ENCODE results near the gene NHLRC2.
A peak's percentile ranks its signal among the peaks of the same experiment; 100 is the strongest.

NHLRC2 gene

GRCh38 chr10:113911113-113911512 lies 56.7 kb downstream of the NHLRC2 start:
- no peak for DNase-seq (ENCODE audit: low spot score)

GRCh38 chr10:113911839-113912238 lies 57.4 kb downstream of the NHLRC2 start:
- DNase-seq (ENCODE audit: low spot score), result no peak

- DNase-seq (ENCODE audit: low spot score), result no peak
Measured at GRCh38 chr10:113912582-113912981, 58.1 kb downstream of the NHLRC2 start.

GRCh38 chr10:113914956-113915355 lies 60.5 kb downstream of the NHLRC2 start:
- DNase-seq (ENCODE audit: low spot score), result no peak

- no peak for DNase-seq (ENCODE audit: low spot score)
Measured at GRCh38 chr10:113915540-113915939, 61.1 kb downstream of the NHLRC2 start.

GRCh38 chr10:113916053-113916452 lies 61.6 kb downstream of the NHLRC2 start:
- no peak for DNase-seq (ENCODE audit: low spot score)

GRCh38 chr10:113917636-113918035 lies 63.2 kb downstream of the NHLRC2 start:
- no peak for DNase-seq (ENCODE audit: low spot score)

GRCh38 chr10:113920114-113920513 lies 65.7 kb downstream of the NHLRC2 start:
- DNase-seq (ENCODE audit: low spot score), result no peak

- no peak for DNase-seq (ENCODE audit: low spot score)
Measured at GRCh38 chr10:113920875-113921274, 66.4 kb downstream of the NHLRC2 start.

GRCh38 chr10:113921561-113922370 lies 67.3 kb downstream of the NHLRC2 start:
- peak; percentile 12 for DNase-seq (ENCODE audit: low spot score)

- no peak for DNase-seq (ENCODE audit: low spot score)
Measured at GRCh38 chr10:113922787-113923570, 68.5 kb downstream of the NHLRC2 start.

- no peak for DNase-seq (ENCODE audit: low spot score)
Measured at GRCh38 chr10:113924186-113924585, 69.7 kb downstream of the NHLRC2 start.

GRCh38 chr10:113924664-113925063 lies 70.2 kb downstream of the NHLRC2 start:
- no peak for DNase-seq (ENCODE audit: low spot score)

- no peak for DNase-seq (ENCODE audit: low spot score)
Measured at GRCh38 chr10:113927440-113927839, 73.0 kb downstream of the NHLRC2 start.

- DNase-seq (ENCODE audit: low spot score), result no peak
Measured at GRCh38 chr10:113928830-113929229, 74.4 kb downstream of the NHLRC2 start.

GRCh38 chr10:113929522-113929921 lies 75.1 kb downstream of the NHLRC2 start:
- DNase-seq (ENCODE audit: low spot score), result no peak

- DNase-seq (ENCODE audit: low spot score), result peak; percentile 68
Measured at GRCh38 chr10:113930482-113931057, 76.1 kb downstream of the NHLRC2 start.

GRCh38 chr10:113932854-113933253 lies 78.4 kb downstream of the NHLRC2 start:
- no peak for DNase-seq (ENCODE audit: low spot score)

GRCh38 chr10:113933894-113934532 lies 79.6 kb downstream of the NHLRC2 start:
- no peak for DNase-seq (ENCODE audit: low spot score)

- DNase-seq (ENCODE audit: low spot score), result no peak
Measured at GRCh38 chr10:113937258-113937657, 82.8 kb downstream of the NHLRC2 start.

- no peak for DNase-seq (ENCODE audit: low spot score)
Measured at GRCh38 chr10:113937756-113938155, 83.3 kb downstream of the NHLRC2 start.

GRCh38 chr10:113939212-113939860 lies 84.9 kb downstream of the NHLRC2 start:
- no peak for DNase-seq (ENCODE audit: low spot score)
